Urothelium cell line (cell line): Measurements from ENCODE around the gene TMEM128.
"Not testable (repeated sequence)": the region's sequence is repeated elsewhere in the genome, so short reads cannot be mapped to it uniquely, and the experiment has no call there.

ENCODE experiments used
- DNase-seq: peaks from one replicate; pipeline ENCODE4 v3.0.0; 2011; ENCODE audit warnings: low spot score, mixed read lengths
- FAIRE-seq: peaks from 2 replicates; lab custom pipeline; 2011; peaks lifted over from hg19 to GRCh38; lab: Jason Lieb, UNC

Gene TMEM128

GRCh38 chr4:4200624-4201023 is 47.4 kb downstream of the TMEM128 start:
- no peak for FAIRE-seq
- no peak for DNase-seq

GRCh38 chr4:4195354-4195753 is 52.7 kb downstream of the TMEM128 start:
- FAIRE-seq (no peak), DNase-seq (no peak)

DNA sequence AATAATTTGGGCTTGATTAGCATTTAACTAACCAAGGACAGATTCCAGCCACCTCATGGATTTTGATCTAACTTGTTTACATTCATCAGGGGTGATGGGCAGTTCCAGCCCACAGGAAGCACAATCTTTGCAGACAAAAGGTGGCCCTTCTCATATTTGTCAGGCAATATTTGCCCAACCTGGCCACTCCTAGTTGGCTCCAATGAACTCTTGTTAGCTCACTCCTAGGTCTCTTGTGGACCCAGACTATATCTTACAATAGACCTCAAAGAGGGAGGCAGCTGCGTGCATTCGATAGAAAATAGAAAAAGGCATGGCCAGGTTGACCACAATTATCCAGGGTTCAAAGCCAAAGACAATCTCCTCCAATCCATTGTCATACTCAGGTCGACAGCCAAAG is 59.5 kb downstream of the TMEM128 start:
- peak; percentile 35 for FAIRE-seq
- not testable (repeated sequence) for DNase-seq
